Measurements from ENCODE around the gene EML2. TPM values are rescaled to one million over a fixed set of nuclear protein-coding genes. Genes with fewer than 3 reads are reported as not detected.
A peak's percentile ranks its signal among the peaks of the same experiment; 100 is the strongest.
"Not testable (repeated sequence)": the region's sequence is repeated elsewhere in the genome, so short reads cannot be mapped to it uniquely, and the experiment has no call there.

EML2 gene
- total and polyA plus RNA-seq, 4 donors: 21.7 to 52.9 (median 45.2) TPM

DNA sequence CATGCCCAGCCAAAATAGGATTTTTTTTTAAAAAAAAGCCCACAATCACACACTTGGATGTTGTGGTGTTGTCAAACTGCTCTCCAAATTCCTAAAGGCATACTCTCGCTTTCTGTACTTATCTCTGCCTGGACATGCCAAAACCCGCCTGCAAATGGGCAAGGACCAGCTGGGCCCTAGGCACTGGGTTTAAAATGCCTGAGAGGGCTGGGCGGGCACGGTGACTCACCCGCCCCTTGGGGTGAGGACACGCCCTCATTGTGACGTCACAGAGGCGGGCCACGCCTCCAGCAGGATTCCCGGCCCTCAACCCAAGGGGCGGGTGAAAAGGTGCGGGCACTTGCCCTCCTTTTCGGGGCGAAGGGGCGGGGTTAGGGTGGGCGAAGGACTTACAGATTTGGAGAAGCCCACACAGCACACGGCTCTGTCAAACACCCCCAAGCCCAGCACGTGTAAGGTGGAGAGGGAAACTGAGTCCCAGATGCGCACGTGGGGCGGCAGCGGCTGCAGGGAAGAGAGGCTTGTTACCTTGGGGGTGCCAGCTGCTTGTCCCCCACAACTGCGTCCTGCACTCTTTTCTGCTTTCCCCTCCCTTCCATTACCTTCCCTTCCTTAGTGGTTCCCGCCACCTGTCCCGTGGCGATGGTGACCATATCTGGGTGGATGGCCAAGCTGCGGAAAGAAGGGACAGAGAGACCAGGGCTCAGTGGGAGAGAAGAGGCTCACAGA, 6.6 kb downstream of the EML2 start:
- DNase-seq: peak; percentile 91 to 94
- H3K27ac ChIP-seq (ENCODE audit: low read depth in 1 of 2, low read length in 2 of 2): peak overlapping the region in 1 of 2 donors; percentile 65
- 31 to 34% methylated on average over 27 of the region's 27 CpGs for WGBS, 2 donors

DNA sequence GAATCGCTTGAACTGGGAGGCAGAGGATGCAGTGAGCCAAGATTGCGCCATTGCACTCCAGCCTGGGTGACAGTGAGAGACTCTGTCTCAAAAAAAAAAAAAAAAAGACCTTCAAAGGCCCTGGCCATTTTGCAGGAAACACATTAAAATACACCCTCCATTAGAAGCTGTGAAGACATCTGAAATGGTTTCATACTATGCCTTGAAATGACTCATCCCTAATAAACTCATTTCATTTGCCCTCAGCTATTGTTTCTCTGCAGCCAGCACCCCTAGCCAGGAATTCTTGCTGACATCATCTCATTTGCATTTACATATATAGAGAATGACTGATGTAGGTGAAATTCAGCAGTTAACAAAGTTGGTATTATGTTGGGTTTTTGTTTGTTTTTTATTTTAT, 8.7 kb downstream of the EML2 start:
- H3K27me3 ChIP-seq (ENCODE audit: control insufficient read depth in 1 of 2, insufficient read depth in 2 of 2, low read length in 1 of 2): no peaks in the 10 kb centered on the region
- no peak overlapping the region for H3K4me3 ChIP-seq (ENCODE audit: low read length in 2 of 2)
- no peak overlapping the region for H3K27ac ChIP-seq (ENCODE audit: low read depth in 1 of 2, low read length in 2 of 2)
- no peaks in the 10 kb centered on the region for H3K9me3 ChIP-seq (ENCODE audit: control insufficient read depth, low read length)
- intact Hi-C loops (cut with DNase I): no loop called here
- no peaks in the 10 kb centered on the region for H3K4me1 ChIP-seq (ENCODE audit: control insufficient read depth in 1 of 2, insufficient read depth in 2 of 2, low read length in 2 of 2)
- peaks cover 0 to 2% of the 10 kb centered on the region in 2 donors for H3K36me3 ChIP-seq (ENCODE audit: control insufficient read depth in 1 of 2, insufficient read depth in 2 of 2, low read length in 1 of 2)
- DNase-seq: no peak
- WGBS, 2 donors: 90 to 97% methylated on average over 2 of the region's 2 CpGs
- no peak for ATAC-seq (ENCODE audit: low FRiP score)

More for the DNA sequence above, 6.6 kb downstream of the EML2 start:
- Histone ChIP-seq H3K9me3 (ENCODE audit: control insufficient read depth, low read length) (no peaks in the 10 kb centered on the region), H3K36me3 (ENCODE audit: control insufficient read depth in 1 of 2, insufficient read depth in 2 of 2, low read length in 1 of 2) (no peaks in the 10 kb centered on the region), H3K27me3 (ENCODE audit: control insufficient read depth in 1 of 2, insufficient read depth in 2 of 2, low read length in 1 of 2) (no peaks in the 10 kb centered on the region), H3K4me1 (ENCODE audit: control insufficient read depth in 1 of 2, insufficient read depth in 2 of 2, low read length in 2 of 2) (no peaks in the 10 kb centered on the region), H3K4me3 (ENCODE audit: low read length in 2 of 2) (no peak overlapping the region)
- ATAC-seq (ENCODE audit: low FRiP score): peak; percentile 89
- intact Hi-C loops (cut with DNase I): no loop called here

DNA sequence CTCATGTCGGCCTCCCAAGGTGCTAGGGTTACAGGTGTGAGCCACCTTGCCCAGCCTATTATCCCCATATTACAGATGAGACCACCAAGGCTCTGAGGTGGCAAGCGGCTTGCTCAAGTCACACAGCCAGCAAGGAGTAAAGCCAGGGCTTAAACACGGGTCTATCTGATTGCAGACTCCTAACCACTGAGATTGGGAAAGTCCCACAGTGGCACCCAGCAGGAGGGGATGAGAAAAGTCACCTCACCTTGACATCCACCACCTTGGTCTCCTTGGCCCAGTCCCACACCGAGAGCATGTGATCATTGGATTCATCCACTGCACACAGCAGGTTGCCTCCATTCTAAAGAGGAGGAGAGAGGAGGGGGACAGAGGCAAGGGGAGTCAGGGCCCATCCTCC, 9.5 kb downstream of the EML2 start:
- ATAC-seq (ENCODE audit: low FRiP score): no peak
- no peaks in the 10 kb centered on the region for H3K4me1 ChIP-seq (ENCODE audit: control insufficient read depth in 1 of 2, insufficient read depth in 2 of 2, low read length in 2 of 2)
- intact Hi-C loops (cut with DNase I): no loop called here
- WGBS, 2 donors: 93 to 95% methylated on average over 4 of the region's 4 CpGs
- no peak for DNase-seq
- no peaks in the 10 kb centered on the region for H3K9me3 ChIP-seq (ENCODE audit: control insufficient read depth, low read length)
- H3K4me3 ChIP-seq (ENCODE audit: low read length in 2 of 2): no peak overlapping the region
- peaks cover 0 to 2% of the 10 kb centered on the region in 2 donors for H3K36me3 ChIP-seq (ENCODE audit: control insufficient read depth in 1 of 2, insufficient read depth in 2 of 2, low read length in 1 of 2)
- H3K27ac ChIP-seq (ENCODE audit: low read depth in 1 of 2, low read length in 2 of 2): no peak overlapping the region
- no peaks in the 10 kb centered on the region for H3K27me3 ChIP-seq (ENCODE audit: control insufficient read depth in 1 of 2, insufficient read depth in 2 of 2, low read length in 1 of 2)

DNA sequence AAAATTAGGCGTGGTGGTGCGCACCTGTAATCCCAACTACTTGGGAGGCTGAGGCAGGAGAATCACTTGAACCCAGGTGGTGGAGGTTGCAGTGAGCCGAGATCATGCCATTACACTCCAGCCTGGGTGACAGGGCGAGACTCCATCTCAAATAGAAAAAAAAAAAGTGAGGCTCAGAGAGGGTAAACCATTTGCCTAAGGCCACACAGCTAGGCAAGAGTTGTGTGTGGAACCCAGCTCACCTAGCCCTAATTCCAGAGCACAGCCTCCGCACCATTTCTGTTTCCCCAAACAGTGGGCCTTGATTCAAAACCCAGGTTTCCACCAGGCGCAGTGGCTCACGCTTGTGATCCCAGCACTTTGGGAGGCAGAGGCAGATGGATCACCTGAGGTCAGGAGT, 11.0 kb downstream of the EML2 start:
- WGBS, 2 donors: 98% methylated on average over 7 of the region's 7 CpGs
- not testable (repeated sequence) for ATAC-seq (ENCODE audit: low FRiP score)

DNA sequence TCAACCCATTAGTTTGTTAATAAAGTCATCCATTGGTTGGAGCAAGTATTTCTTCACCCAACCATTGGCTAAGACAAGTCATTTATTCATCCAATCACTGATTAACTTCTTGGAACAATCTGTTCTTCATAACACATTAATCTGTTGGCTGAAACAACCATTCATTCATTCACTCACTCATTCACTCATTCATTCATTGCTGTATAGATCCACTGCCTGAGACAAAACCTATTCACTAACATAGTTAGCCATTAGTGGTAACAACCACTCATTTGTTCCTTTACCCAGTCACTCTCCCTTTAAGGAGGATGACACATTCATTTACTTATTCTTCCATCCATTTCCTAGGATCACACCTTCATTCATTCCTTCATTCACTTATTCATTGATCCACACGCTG, 15.2 kb downstream of the EML2 start:
- no peaks in the 10 kb centered on the region for H3K4me1 ChIP-seq (ENCODE audit: control insufficient read depth in 1 of 2, insufficient read depth in 2 of 2, low read length in 2 of 2)
- H3K27me3 ChIP-seq (ENCODE audit: control insufficient read depth in 1 of 2, insufficient read depth in 2 of 2, low read length in 1 of 2): no peaks in the 10 kb centered on the region
- no peak overlapping the region for H3K4me3 ChIP-seq (ENCODE audit: low read length in 2 of 2)
- no peak overlapping the region for H3K27ac ChIP-seq (ENCODE audit: low read depth in 1 of 2, low read length in 2 of 2)
- H3K9me3 ChIP-seq (ENCODE audit: control insufficient read depth, low read length): no peaks in the 10 kb centered on the region
- DNase-seq (no peak), ATAC-seq (ENCODE audit: low FRiP score) (no peak)
- H3K36me3 ChIP-seq (ENCODE audit: control insufficient read depth in 1 of 2, insufficient read depth in 2 of 2, low read length in 1 of 2): peaks cover 3 to 9% of the 10 kb centered on the region in 2 donors
- 84 to 92% methylated on average over 1 of the region's 1 CpG for WGBS, 2 donors
- intact Hi-C loops (cut with DNase I): no loop called here

More for the DNA sequence above, 11.0 kb downstream of the EML2 start:
- H3K9me3 ChIP-seq (ENCODE audit: control insufficient read depth, low read length); intact Hi-C loops (cut with DNase I); DNase-seq; H3K27ac ChIP-seq (ENCODE audit: low read depth in 1 of 2, low read length in 2 of 2); H3K36me3 ChIP-seq (ENCODE audit: control insufficient read depth in 1 of 2, insufficient read depth in 2 of 2, low read length in 1 of 2); H3K27me3 ChIP-seq (ENCODE audit: control insufficient read depth in 1 of 2, insufficient read depth in 2 of 2, low read length in 1 of 2); H3K4me1 ChIP-seq (ENCODE audit: control insufficient read depth in 1 of 2, insufficient read depth in 2 of 2, low read length in 2 of 2); H3K4me3 ChIP-seq (ENCODE audit: low read length in 2 of 2): not testable (repeated sequence)

DNA sequence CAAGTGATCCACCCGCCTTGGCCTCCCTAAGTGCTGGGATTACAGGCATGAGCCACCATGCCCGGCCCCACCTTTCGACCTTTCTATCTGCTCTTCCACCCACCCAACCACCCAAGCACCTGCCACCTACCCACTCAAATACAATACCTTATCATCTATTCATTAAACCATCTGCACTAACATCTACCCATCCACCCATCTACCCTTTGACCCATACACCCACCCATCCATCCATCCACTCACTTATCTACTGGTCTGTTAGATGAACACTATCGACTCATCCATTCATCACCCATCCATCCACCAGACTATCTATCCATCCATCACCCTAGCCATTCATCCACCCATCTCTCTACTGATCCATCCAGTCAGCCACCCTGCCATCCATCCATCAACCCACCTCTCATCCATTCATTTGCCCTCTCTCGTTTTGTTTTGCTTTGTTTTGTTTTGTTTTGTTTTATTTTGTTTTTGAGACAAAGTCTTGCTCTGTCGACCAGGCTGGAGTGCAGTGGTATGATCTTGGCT, 17.2 kb downstream of the EML2 start:
- WGBS, 2 donors: 86% methylated on average over 6 of the region's 6 CpGs
- H3K27me3 ChIP-seq (ENCODE audit: control insufficient read depth in 1 of 2, insufficient read depth in 2 of 2, low read length in 1 of 2): no peaks in the 10 kb centered on the region
- H3K4me1 ChIP-seq (ENCODE audit: control insufficient read depth in 1 of 2, insufficient read depth in 2 of 2, low read length in 2 of 2): no peaks in the 10 kb centered on the region
- no peaks in the 10 kb centered on the region for H3K9me3 ChIP-seq (ENCODE audit: control insufficient read depth, low read length)
- intact Hi-C loops (cut with DNase I): no loop called here
- H3K4me3 ChIP-seq (ENCODE audit: low read length in 2 of 2): no peak overlapping the region
- H3K27ac ChIP-seq (ENCODE audit: low read depth in 1 of 2, low read length in 2 of 2): no peak overlapping the region
- ATAC-seq (ENCODE audit: low FRiP score) (no peak), DNase-seq (no peak)
- H3K36me3 ChIP-seq (ENCODE audit: control insufficient read depth in 1 of 2, insufficient read depth in 2 of 2, low read length in 1 of 2): peaks cover 3 to 7% of the 10 kb centered on the region in 2 donors

DNA sequence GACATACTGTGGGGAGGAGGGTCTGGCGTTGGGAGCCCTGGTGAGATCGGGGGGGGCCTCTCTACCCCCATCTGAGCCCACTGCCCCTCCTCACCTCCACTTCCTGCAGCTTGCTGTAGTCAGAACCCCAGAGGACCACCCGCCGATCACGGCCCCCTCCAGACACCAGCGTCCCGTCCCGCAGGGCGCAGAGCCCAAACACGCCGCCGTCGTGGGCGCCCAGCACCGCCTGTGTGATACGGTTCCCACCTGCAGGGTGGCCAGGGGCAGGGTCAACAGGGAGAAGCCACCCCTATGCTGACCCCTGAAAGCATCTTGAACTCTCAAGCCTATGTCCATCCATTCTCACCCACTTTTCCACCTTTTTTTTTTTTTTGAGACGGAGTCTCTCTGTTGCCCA, 17.8 kb downstream of the EML2 start:
- Histone ChIP-seq H3K36me3 (ENCODE audit: control insufficient read depth in 1 of 2, insufficient read depth in 2 of 2, low read length in 1 of 2) (peaks cover 3 to 7% of the 10 kb centered on the region in 2 donors), H3K4me3 (ENCODE audit: low read length in 2 of 2) (no peak overlapping the region), H3K27me3 (ENCODE audit: control insufficient read depth in 1 of 2, insufficient read depth in 2 of 2, low read length in 1 of 2) (no peaks in the 10 kb centered on the region), H3K27ac (ENCODE audit: low read depth in 1 of 2, low read length in 2 of 2) (no peak overlapping the region), H3K9me3 (ENCODE audit: control insufficient read depth, low read length) (no peaks in the 10 kb centered on the region), H3K4me1 (ENCODE audit: control insufficient read depth in 1 of 2, insufficient read depth in 2 of 2, low read length in 2 of 2) (no peaks in the 10 kb centered on the region)
- 91 to 92% methylated on average over 17 of the region's 17 CpGs for whole genome bisulfite sequencing, 2 donors
- DNase-seq (no peak), ATAC-seq (ENCODE audit: low FRiP score) (peak; percentile 52)
- intact Hi-C loops (cut with DNase I): no loop called here

DNA sequence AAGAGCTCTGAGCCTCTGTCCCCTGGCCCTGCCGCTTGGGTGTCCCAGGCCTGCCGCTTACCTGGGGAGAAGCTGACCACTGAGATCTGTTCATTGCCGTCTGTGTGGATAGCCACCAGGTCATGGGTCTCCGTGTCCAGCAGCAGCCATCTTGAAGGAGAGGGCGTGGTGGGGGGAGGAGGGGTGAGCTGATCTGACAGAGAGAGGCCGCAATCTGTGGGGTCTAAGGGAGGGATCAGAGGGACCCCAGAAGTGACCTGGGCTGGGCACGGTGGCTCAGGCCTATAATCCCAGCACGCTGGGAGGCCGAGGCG, 22.5 kb downstream of the EML2 start:
- WGBS, 2 donors: 79 to 81% methylated on average over 10 of the region's 10 CpGs
- no peak for DNase-seq
- Histone ChIP-seq H3K36me3 (ENCODE audit: control insufficient read depth in 1 of 2, insufficient read depth in 2 of 2, low read length in 1 of 2) (peaks cover 3 to 7% of the 10 kb centered on the region in 2 donors), H3K27ac (ENCODE audit: low read depth in 1 of 2, low read length in 2 of 2) (no peak overlapping the region), H3K27me3 (ENCODE audit: control insufficient read depth in 1 of 2, insufficient read depth in 2 of 2, low read length in 1 of 2) (no peaks in the 10 kb centered on the region), H3K9me3 (ENCODE audit: control insufficient read depth, low read length) (no peaks in the 10 kb centered on the region), H3K4me3 (ENCODE audit: low read length in 2 of 2) (no peak overlapping the region), H3K4me1 (ENCODE audit: control insufficient read depth in 1 of 2, insufficient read depth in 2 of 2, low read length in 2 of 2) (no peaks in the 10 kb centered on the region)
- intact Hi-C loops (cut with DNase I): no loop called here
- ATAC-seq (ENCODE audit: low FRiP score): no peak

Data from aorta (tissue), 5 donors.